Uterus (tissue), 4 donors: ENCODE measurements around the gene AZU1. TPM values are rescaled to one million over a fixed set of nuclear protein-coding genes. Genes with fewer than 3 reads are reported as not detected.

ENCODE experiments used
- DNase-seq, 2 donors: peaks; one replicate each; pipeline ENCODE4 v3.0.0-alpha.2; 2019 to 2020
- H3K27ac ChIP-seq, 2 donors: fragments of 200-600 bp; sonication (generic); 1 replicate in 1 of 2; 2 replicates in 1 of 2; pipeline ENCODE4 v1.5.1; 2016 to 2018
- H3K27me3 ChIP-seq, 2 donors: fragments of 200-600 bp; sonication (generic); one replicate each; pipeline ENCODE4 v1.5.1; 2018 to 2019; ENCODE audit warnings: control low read depth in 1 of 2
- H3K36me3 ChIP-seq, 2 donors: fragments of 200-600 bp; sonication (generic); one replicate each; pipeline ENCODE4 v1.5.1; 2019; ENCODE audit warnings: control low read depth in 1 of 2
- H3K4me1 ChIP-seq, 2 donors: fragments of 200-600 bp; sonication (generic); one replicate each; pipeline ENCODE4 v1.5.1; 2018 to 2019; ENCODE audit warnings: control low read depth in 1 of 2
- H3K4me3 ChIP-seq, 2 donors: fragments of 200-600 bp; sonication (generic); 1 replicate in 1 of 2; 2 replicates in 1 of 2; pipeline ENCODE4 v1.5.1; 2018 to 2019; ENCODE audit warnings: mild to moderate bottlenecking in 1 of 2
- H3K9me3 ChIP-seq, 2 donors: fragments of 200-600 bp; sonication (generic); one replicate each; pipeline ENCODE4 v1.5.1; 2019; ENCODE audit warnings: control low read depth in 1 of 2
- POLR2A ChIP-seq, 2 donors: fragments of 450-650 bp; IDR thresholded peaks; one replicate each; pipeline ENCODE4 v1.6.1; 2016; ENCODE audit warnings: antibody characterized with exemption in 2 of 2, mild to moderate bottlenecking in 1 of 2, moderate library complexity in 1 of 2
- intact Hi-C: fragments of 100-400 bp; cut with DNase I; formaldehyde crosslinking; loops from one replicate; pipeline ENCODE4 v1.15.1; 2023; ENCODE audit warnings: low total_unique reads
- total RNA-seq, 4 donors: library from RNA; depleted of rRNA in 3 of 4; stranded (reverse); fragments of >200 nt in 3 of 4; gene quantifications; one replicate each; pipeline versions ENCODE4 v1.1.0 to v1.2.4, GENCODE V29; 2014 to 2023
- TF ChIP-seq, protein P1 (sequence below), 4 experiments: fragments of 200-600 bp in 2 of 4; fragments of 450-650 bp in 2 of 4; sonication (generic) in 2 of 4; IDR thresholded peaks; one replicate each; pipeline ENCODE4 v1.5.1; 2016 to 2019; ENCODE audit warnings: antibody characterized with exemption in 4 of 4, mild to moderate bottlenecking in 2 of 4, moderate library complexity in 1 of 4
- donor health status: DM: yes; HTN: yes; CAD: no.

AZU1 gene
- total RNA-seq, 4 donors from 2014 or later: 0.85 to 2.6 TPM; not detected in 2

DNA sequence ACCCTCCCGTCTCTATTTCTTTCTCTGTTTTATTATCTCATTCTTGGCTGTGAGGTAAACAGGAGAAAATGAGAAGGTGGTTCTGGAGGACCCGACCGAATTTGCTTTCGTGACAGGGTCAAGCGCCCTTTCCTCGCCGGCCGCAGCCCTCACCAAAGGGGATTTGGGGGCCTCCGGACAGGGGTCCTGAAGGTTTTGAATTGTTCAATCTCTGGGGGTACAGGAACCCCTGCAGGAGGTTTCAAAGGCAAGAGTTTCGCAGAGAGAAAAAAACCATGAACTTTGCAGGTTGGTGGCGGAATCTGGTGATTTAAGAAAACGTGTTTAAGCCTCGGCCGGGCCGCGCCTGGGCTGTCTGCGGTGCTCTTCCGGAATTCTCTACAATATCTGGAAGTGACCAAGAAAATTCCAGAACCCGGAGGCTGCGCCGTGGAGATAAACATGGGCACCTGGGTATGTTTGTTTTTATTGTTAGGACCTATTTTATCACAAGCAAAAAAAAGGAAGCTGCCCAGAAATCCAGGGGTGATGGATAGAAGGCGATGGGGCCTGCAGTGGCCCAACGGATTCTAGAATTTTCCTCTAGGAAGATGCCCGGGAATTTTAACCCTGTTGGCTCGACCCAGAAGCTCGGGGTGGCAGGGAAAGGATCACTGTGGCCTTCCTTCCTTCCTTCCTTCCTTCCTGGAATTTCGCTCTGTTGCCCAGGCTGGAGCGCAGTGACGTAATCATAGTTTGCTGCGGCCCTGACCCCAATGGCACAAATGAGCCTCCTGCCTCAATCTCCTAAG, 44.6 kb upstream of the AZU1 start:
- Histone ChIP-seq H3K27me3 (no peaks in the 10 kb centered on the region), H3K27ac (peak overlapping the region; percentile 29 to 58)

DNA sequence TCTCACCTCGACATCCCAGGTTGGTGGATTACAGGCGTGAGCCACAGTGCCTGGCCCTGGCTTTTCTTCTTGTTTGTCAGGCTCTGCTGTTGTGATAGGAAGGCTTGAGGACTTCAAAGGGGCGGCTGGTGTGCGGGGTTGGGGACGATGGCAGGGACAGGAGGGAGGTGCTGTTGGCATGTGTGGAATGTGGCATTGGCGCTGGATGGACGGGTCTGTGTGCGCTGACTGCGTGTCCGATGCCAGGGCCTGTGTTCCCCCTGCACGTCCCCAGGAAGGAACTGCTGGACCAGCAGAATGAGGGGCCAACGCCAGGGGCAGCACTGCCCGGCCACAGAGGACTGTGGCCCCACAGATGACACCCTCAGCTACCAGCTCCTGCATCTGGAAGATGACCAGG, 43.1 kb upstream of the AZU1 start:
- intact Hi-C loops: no loop called here
- Histone ChIP-seq H3K27me3 (no peaks in the 10 kb centered on the region), H3K9me3 (no peaks in the 10 kb centered on the region), H3K27ac (no peak overlapping the region), H3K4me1 (no peaks in the 10 kb centered on the region), H3K4me3 (no peak overlapping the region), H3K36me3 (no peaks in the 10 kb centered on the region)
- DNase-seq: no peak
- TF ChIP-seq POLR2A (IDR thresholded peaks at IDR 0.05): no peak

More for the DNA sequence above, 44.6 kb upstream of the AZU1 start:
- no peak for DNase-seq
- TF ChIP-seq POLR2A (IDR thresholded peaks at IDR 0.05): no peak
- TF ChIP-seq, protein P1, sequence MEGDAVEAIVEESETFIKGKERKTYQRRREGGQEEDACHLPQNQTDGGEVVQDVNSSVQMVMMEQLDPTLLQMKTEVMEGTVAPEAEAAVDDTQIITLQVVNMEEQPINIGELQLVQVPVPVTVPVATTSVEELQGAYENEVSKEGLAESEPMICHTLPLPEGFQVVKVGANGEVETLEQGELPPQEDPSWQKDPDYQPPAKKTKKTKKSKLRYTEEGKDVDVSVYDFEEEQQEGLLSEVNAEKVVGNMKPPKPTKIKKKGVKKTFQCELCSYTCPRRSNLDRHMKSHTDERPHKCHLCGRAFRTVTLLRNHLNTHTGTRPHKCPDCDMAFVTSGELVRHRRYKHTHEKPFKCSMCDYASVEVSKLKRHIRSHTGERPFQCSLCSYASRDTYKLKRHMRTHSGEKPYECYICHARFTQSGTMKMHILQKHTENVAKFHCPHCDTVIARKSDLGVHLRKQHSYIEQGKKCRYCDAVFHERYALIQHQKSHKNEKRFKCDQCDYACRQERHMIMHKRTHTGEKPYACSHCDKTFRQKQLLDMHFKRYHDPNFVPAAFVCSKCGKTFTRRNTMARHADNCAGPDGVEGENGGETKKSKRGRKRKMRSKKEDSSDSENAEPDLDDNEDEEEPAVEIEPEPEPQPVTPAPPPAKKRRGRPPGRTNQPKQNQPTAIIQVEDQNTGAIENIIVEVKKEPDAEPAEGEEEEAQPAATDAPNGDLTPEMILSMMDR (IDR thresholded peaks at IDR 0.05): no peak
- Histone ChIP-seq H3K36me3 (no peaks in the 10 kb centered on the region), H3K4me1 (no peaks in the 10 kb centered on the region), H3K4me3 (no peak overlapping the region), H3K9me3 (no peaks in the 10 kb centered on the region)
- intact Hi-C loops: no loop called here

DNA sequence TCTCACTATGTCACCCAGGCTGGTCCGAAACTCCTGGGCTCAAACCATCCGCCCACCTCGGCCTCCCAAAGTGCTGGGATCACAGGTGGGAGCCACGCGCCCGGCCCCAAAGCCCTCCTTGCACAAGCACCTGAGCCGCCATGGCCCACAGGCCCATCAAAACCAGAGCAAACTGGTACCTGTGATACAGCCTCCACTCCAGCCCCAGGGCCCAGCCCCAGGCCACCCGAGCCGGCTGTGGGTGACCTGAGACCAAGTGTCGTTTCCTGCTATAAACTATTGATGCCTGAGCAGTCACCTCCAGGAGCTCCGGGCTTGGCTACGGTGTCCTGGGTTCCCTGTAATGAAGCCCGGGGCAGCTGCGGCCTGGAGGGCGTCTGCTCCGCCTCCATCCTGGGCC, 40.1 kb upstream of the AZU1 start:
- no peak overlapping the region for H3K27ac ChIP-seq

DNA sequence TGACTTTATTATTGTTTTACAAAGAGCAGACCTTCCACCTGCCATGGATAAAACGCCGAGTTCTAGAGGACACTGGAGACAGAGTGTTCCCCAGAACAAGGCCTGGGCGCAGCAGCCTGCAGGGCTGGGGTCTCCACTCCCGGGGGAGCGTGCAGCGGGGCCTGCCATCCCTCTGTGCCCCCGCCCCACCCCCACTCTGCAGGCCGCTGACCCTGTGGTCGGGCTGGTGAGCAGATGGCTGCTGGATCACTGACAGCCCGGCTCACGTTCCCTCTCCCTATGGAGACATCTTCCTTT, 39.0 kb upstream of the AZU1 start:
- peak overlapping the region; percentile 52 to 58 for H3K27ac ChIP-seq
- TF ChIP-seq POLR2A (IDR thresholded peaks at IDR 0.05): no peak
- TF ChIP-seq, protein P1 (IDR thresholded peaks at IDR 0.05): no peak
- intact Hi-C loops: no loop called here

More for the DNA sequence above, 40.1 kb upstream of the AZU1 start:
- intact Hi-C loops: no loop called here
- no peaks in the 10 kb centered on the region for H3K36me3 ChIP-seq
- no peaks in the 10 kb centered on the region for H3K27me3 ChIP-seq
- TF ChIP-seq POLR2A (IDR thresholded peaks at IDR 0.05): no peak
- TF ChIP-seq, protein P1 (IDR thresholded peaks at IDR 0.05): no peak
- DNase-seq: no peak
- no peak overlapping the region for H3K4me3 ChIP-seq
- H3K4me1 ChIP-seq: no peaks in the 10 kb centered on the region
- H3K9me3 ChIP-seq: no peaks in the 10 kb centered on the region

DNA sequence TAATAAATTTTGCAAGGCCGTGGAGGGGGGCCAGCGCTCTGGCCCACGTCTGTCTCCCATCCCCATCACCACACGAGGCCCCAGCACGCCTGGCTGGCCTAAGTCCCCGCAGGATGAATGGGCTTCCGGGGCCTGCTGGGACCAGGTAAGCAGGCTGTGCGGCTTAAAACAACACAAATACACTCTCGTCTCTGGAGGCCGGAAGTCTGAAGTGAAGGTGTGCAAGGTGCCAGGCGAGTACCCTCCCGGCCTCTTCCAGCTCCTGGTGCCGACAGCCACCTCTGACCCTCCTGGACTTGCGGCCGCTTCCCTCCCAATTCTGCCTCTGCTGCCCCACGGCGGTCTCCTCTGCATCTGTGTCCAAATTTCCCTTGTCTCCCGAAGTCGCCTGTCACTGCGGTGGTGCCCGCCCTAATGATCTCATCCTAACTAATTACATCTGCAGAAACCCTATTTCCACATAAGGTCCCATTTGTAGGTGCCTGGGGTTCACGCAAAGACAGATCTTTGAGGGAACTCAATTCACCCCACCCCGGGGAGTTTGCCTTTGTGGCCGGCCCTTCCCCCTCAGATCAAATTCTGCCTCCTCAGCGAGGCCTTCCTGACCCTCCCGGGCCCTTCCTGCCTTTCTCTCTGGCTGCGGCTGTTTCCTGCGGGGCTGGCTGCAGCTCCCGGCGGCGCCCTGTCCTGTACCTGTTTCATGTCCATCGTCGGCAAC, 38.5 kb upstream of the AZU1 start:
- Histone ChIP-seq H3K4me3 (no peak overlapping the region), H3K9me3 (no peaks in the 10 kb centered on the region), H3K36me3 (no peaks in the 10 kb centered on the region), H3K4me1 (no peaks in the 10 kb centered on the region), H3K27ac (peak overlapping the region; percentile 52 to 58), H3K27me3 (no peaks in the 10 kb centered on the region)
- intact Hi-C loops: no loop called here
- no peak for DNase-seq
- TF ChIP-seq POLR2A (IDR thresholded peaks at IDR 0.05): no peak
- TF ChIP-seq, protein P1 (IDR thresholded peaks at IDR 0.05): no peak

More for the DNA sequence above, 39.0 kb upstream of the AZU1 start:
- no peaks in the 10 kb centered on the region for H3K36me3 ChIP-seq
- no peaks in the 10 kb centered on the region for H3K27me3 ChIP-seq
- DNase-seq: no peak
- no peaks in the 10 kb centered on the region for H3K4me1 ChIP-seq
- H3K9me3 ChIP-seq: no peaks in the 10 kb centered on the region
- no peak overlapping the region for H3K4me3 ChIP-seq
